ENCODE data around the gene FAM13B.

- TF ChIP-seq CTCF (IDR thresholded peaks at IDR 0.05; ENCODE audit: control extremely low read depth in 1 of 3, insufficient read depth in 1 of 3, low read depth in 1 of 3, low read length in 3 of 3) (no peak), POLR2AphosphoS5 (IDR thresholded peaks at IDR 0.05; ENCODE audit: low read depth, low read length) (no peak), ZNF274 (IDR thresholded peaks at IDR 0.05; ENCODE audit: borderline replicate concordance, extremely low read depth, low read length) (no peak)
Observed at GRCh38 chr5:137957948-137958347, 74.9 kb downstream of the FAM13B start.

All from H1 (cell line).